Endothelial cell (in vitro differentiated cells): ENCODE results near the gene CSNK1G2. TPM values are rescaled to one million over a fixed set of nuclear protein-coding genes. Genes with fewer than 3 reads are reported as not detected.

Source experiments
- DNase-seq: peaks from one replicate; pipeline ENCODE4 v3.0.0; 2021; ENCODE audit warnings: low spot score
- H3K27ac Mint-ChIP-seq: one replicate; pipeline ENCODE4 v1.8.0; 2021; ENCODE audit warnings: mixed read lengths, inconsistent platforms; ENCODE audit not compliant: unreplicated experiment
- H3K27me3 Mint-ChIP-seq: one replicate; pipeline ENCODE4 v1.8.0; 2021; ENCODE audit warnings: mild to moderate bottlenecking, moderate library complexity, mixed read lengths, inconsistent platforms; ENCODE audit not compliant: unreplicated experiment
- H3K36me3 Mint-ChIP-seq: one replicate; pipeline ENCODE4 v1.8.0; 2021; ENCODE audit warnings: mild to moderate bottlenecking, low read depth, mixed read lengths, inconsistent platforms; ENCODE audit not compliant: unreplicated experiment
- H3K4me1 Mint-ChIP-seq: one replicate; pipeline ENCODE4 v1.8.0; 2021; ENCODE audit warnings: mild to moderate bottlenecking, mixed read lengths, inconsistent platforms; ENCODE audit not compliant: unreplicated experiment
- H3K4me3 Mint-ChIP-seq: one replicate; pipeline ENCODE4 v1.8.0; 2021; ENCODE audit warnings: mild to moderate bottlenecking, mixed read lengths, inconsistent platforms; ENCODE audit not compliant: unreplicated experiment
- H3K9me3 Mint-ChIP-seq: one replicate; pipeline ENCODE4 v1.8.0; 2021; ENCODE audit warnings: mixed read lengths, inconsistent platforms; ENCODE audit not compliant: unreplicated experiment
- CTCF ChIP-seq: fragments of 200-600 bp; sonication (generic); IDR thresholded peaks from one replicate; pipeline ENCODE4 v1.5.0; 2021; ENCODE audit warnings: antibody characterized with exemption; ENCODE audit not compliant: unreplicated experiment
- total RNA-seq: library from RNA; stranded (reverse); fragmentation: NEBNext Ultra II Directional; extraction: Animal tissue kit (Norgen Biotek cat#: 25700); gene quantifications from one replicate; pipeline ENCODE4 v1.2.1, GENCODE V29; 2021; ENCODE audit not compliant: unreplicated experiment

CSNK1G2 gene
- total RNA-seq, 1 donor from 2014 or later, result 110 TPM

- no peak for DNase-seq
- no peak overlapping the region for H3K27ac Mint-ChIP-seq
- no peaks in the 10 kb centered on the region for H3K36me3 Mint-ChIP-seq
- peaks cover 2% of the 10 kb centered on the region for H3K27me3 Mint-ChIP-seq
- TF ChIP-seq CTCF, result no peak
- H3K4me1 Mint-ChIP-seq, result peaks cover 3% of the 10 kb centered on the region
- H3K9me3 Mint-ChIP-seq, result no peaks in the 10 kb centered on the region
- H3K4me3 Mint-ChIP-seq, result no peak overlapping the region
Observed at GRCh38 chr19:2026770-2027169, 85.8 kb downstream of the CSNK1G2 start.

- Mint-ChIP-seq H3K4me1 (peaks cover 8% of the 10 kb centered on the region), H3K36me3 (no peaks in the 10 kb centered on the region), H3K4me3 (no peak overlapping the region), H3K27ac (no peak overlapping the region), H3K9me3 (no peaks in the 10 kb centered on the region), H3K27me3 (peaks cover 2% of the 10 kb centered on the region)
- no peak for DNase-seq
- TF ChIP-seq CTCF, result no peak
Observed at GRCh38 chr19:2027361-2027760, 86.4 kb downstream of the CSNK1G2 start.

Other genes starting within 250 kb of the CSNK1G2 start
- gene ONECUT3, start 187.7 kb upstream of the CSNK1G2 start, total RNA-seq, result not detected
- gene ATP8B3, start 128.9 kb upstream of the CSNK1G2 start, total RNA-seq, result 0.69 TPM
- gene REXO1, start 92.7 kb upstream of the CSNK1G2 start, total RNA-seq, result 48.1 TPM
- 19.9 TPM for gene KLF16, start 77.6 kb upstream of the CSNK1G2 start, total RNA-seq
- gene ABHD17A, start 55.7 kb upstream of the CSNK1G2 start, total RNA-seq, result 283 TPM
- 10.5 TPM for gene ADAT3, start 35.8 kb upstream of the CSNK1G2 start, total RNA-seq
- 71.8 TPM for gene SCAMP4, start 35.8 kb upstream of the CSNK1G2 start, total RNA-seq
- 80.5 TPM for gene BTBD2, start 74.5 kb downstream of the CSNK1G2 start, total RNA-seq
- 228 TPM for gene MKNK2, start 110.1 kb downstream of the CSNK1G2 start, total RNA-seq
- gene MOB3A, start 155.2 kb downstream of the CSNK1G2 start, total RNA-seq, result 88.5 TPM
- gene IZUMO4, start 155.7 kb downstream of the CSNK1G2 start, total RNA-seq, result 8.9 TPM
- 169 TPM for gene AP3D1, start 210.4 kb downstream of the CSNK1G2 start, total RNA-seq
- gene DOT1L, start 222.8 kb downstream of the CSNK1G2 start, total RNA-seq, result 57.1 TPM